Measurements from ENCODE around the gene MKLN1. TPM values are rescaled to one million over a fixed set of nuclear protein-coding genes. Genes with fewer than 3 reads are reported as not detected.
"Not testable (repeated sequence)": the region's sequence is repeated elsewhere in the genome, so short reads cannot be mapped to it uniquely, and the experiment has no call there.

The MKLN1 gene
- polyA plus RNA-seq, 1 donor from 2014 or later: 15.9 TPM

GRCh38 chr7:131462059-131462458 lies 134.4 kb downstream of the MKLN1 start:
- Histone ChIP-seq H3K9me3 (ENCODE audit: low read length) (no peaks in the 10 kb centered on the region), H3K4me2 (ENCODE audit: low read length) (no peak overlapping the region), H3K27me3 (ENCODE audit: insufficient read depth, low read depth, low read length) (no peaks in the 10 kb centered on the region), H3K9ac (ENCODE audit: low read length) (no peak overlapping the region), H3F3A (ENCODE audit: insufficient read depth, low read length, poor library complexity, severe bottlenecking) (no peaks in the 10 kb centered on the region), H3K36me3 (ENCODE audit: insufficient read depth, low read length) (peaks cover under 1% of the 10 kb centered on the region), H3K79me2 (replicated peaks; ENCODE audit: insufficient read depth, low read length) (no peaks in the 10 kb centered on the region), H3K9me2 (ENCODE audit: insufficient read depth, low read length) (no peaks in the 10 kb centered on the region), H4K20me1 (ENCODE audit: insufficient read depth) (no peaks in the 10 kb centered on the region), H2AFZ (ENCODE audit: low read depth, low read length) (no peak overlapping the region), H3K27ac (ENCODE audit: low read length) (no peak overlapping the region), H3K4me3 (ENCODE audit: low read length) (no peak overlapping the region)
- TF ChIP-seq EP300 (conservative IDR thresholded peaks at IDR 0.05; ENCODE audit: poor library complexity, severe bottlenecking) (no peak), POLR2AphosphoS5 (IDR thresholded peaks at IDR 0.05) (no peak), SMC3 (conservative IDR thresholded peaks at IDR 0.05; ENCODE audit: poor library complexity) (no peak), MXI1 (conservative IDR thresholded peaks at IDR 0.05; ENCODE audit: poor library complexity, severe bottlenecking) (no peak), RAD21 (conservative IDR thresholded peaks at IDR 0.05) (no peak), REST (IDR thresholded peaks at IDR 0.05; ENCODE audit: borderline replicate concordance) (no peak), EZH2 (IDR thresholded peaks at IDR 0.05; ENCODE audit: borderline replicate concordance, insufficient read depth, low read length, poor library complexity, severe bottlenecking) (no peak), TAF1 (IDR thresholded peaks at IDR 0.05; ENCODE audit: low read depth) (no peak)

GRCh38 chr7:131462715-131463114 lies 135.0 kb downstream of the MKLN1 start:
- H3K9ac ChIP-seq (ENCODE audit: low read length); H3K4me3 ChIP-seq (ENCODE audit: low read length); H3K79me2 ChIP-seq (replicated peaks; ENCODE audit: insufficient read depth, low read length); H3K27ac ChIP-seq (ENCODE audit: low read length); H3K27me3 ChIP-seq (ENCODE audit: insufficient read depth, low read depth, low read length); H3K36me3 ChIP-seq (ENCODE audit: insufficient read depth, low read length); H4K20me1 ChIP-seq (ENCODE audit: insufficient read depth); H2AFZ ChIP-seq (ENCODE audit: low read depth, low read length); H3F3A ChIP-seq (ENCODE audit: insufficient read depth, low read length, poor library complexity, severe bottlenecking); H3K9me3 ChIP-seq (ENCODE audit: low read length); H3K4me2 ChIP-seq (ENCODE audit: low read length); H3K9me2 ChIP-seq (ENCODE audit: insufficient read depth, low read length): not testable (repeated sequence)

GRCh38 chr7:131466735-131467365 lies 139.2 kb downstream of the MKLN1 start:
- Histone ChIP-seq H3K27ac (ENCODE audit: low read length) (no peak overlapping the region), H3K79me2 (replicated peaks; ENCODE audit: insufficient read depth, low read length) (no peaks in the 10 kb centered on the region), H3K9ac (ENCODE audit: low read length) (no peak overlapping the region), H3F3A (ENCODE audit: insufficient read depth, low read length, poor library complexity, severe bottlenecking) (no peaks in the 10 kb centered on the region), H3K4me2 (ENCODE audit: low read length) (no peak overlapping the region), H3K9me3 (ENCODE audit: low read length) (no peaks in the 10 kb centered on the region), H4K20me1 (ENCODE audit: insufficient read depth) (no peaks in the 10 kb centered on the region), H3K9me2 (ENCODE audit: insufficient read depth, low read length) (no peaks in the 10 kb centered on the region), H2AFZ (ENCODE audit: low read depth, low read length) (no peak overlapping the region), H3K36me3 (ENCODE audit: insufficient read depth, low read length) (peaks cover 4% of the 10 kb centered on the region), H3K4me3 (ENCODE audit: low read length) (no peak overlapping the region), H3K27me3 (ENCODE audit: insufficient read depth, low read depth, low read length) (no peaks in the 10 kb centered on the region)
- TF ChIP-seq RAD21 (conservative IDR thresholded peaks at IDR 0.05) (no peak), MXI1 (conservative IDR thresholded peaks at IDR 0.05; ENCODE audit: poor library complexity, severe bottlenecking) (no peak)
